Ovary (tissue), 9 donors: ENCODE data around the gene GABRR2. TPM values are rescaled to one million over a fixed set of nuclear protein-coding genes. Genes with fewer than 3 reads are reported as not detected.

ENCODE experiments used
- DNase-seq, 5 donors: peaks; one replicate each; pipeline ENCODE4 v3.0.0-alpha.2; 2019 to 2020
- H3K27ac ChIP-seq, 2 donors: fragments of 200-600 bp; one replicate each; pipeline versions ENCODE4 v1.5.1 to v1.8.0; 2019 to 2022
- H3K27me3 ChIP-seq: fragments of 200-600 bp; one replicate; pipeline ENCODE4 v1.8.0; 2022
- H3K36me3 ChIP-seq: fragments of 200-600 bp; sonication (generic); one replicate; pipeline ENCODE4 v1.5.1; 2019
- H3K4me1 ChIP-seq: one replicate; pipeline ENCODE4 v1.8.1; 2013; ENCODE audit warnings: mild to moderate bottlenecking, moderate library complexity; ENCODE audit not compliant: insufficient read depth
- H3K4me3 ChIP-seq: fragments of 200-600 bp; sonication (generic); one replicate; pipeline ENCODE4 v1.5.1; 2017
- H3K9me3 ChIP-seq, 2 donors: fragments of 200-600 bp in 1 of 2; sonication (generic) in 1 of 2; one replicate each; pipeline versions ENCODE4 v1.5.1 to v1.8.1; 2013 to 2019; ENCODE audit warnings: mild to moderate bottlenecking in 1 of 2, moderate library complexity in 1 of 2
- CTCF ChIP-seq, 3 donors: fragments of 450-650 bp in 2 of 3; fragments of 200-600 bp in 1 of 3; IDR thresholded peaks; one replicate each; pipeline versions ENCODE4 v1.5.1 to v1.8.0; 2016 to 2022; ENCODE audit warnings: antibody characterized with exemption in 3 of 3, mild to moderate bottlenecking in 1 of 3
- EP300 ChIP-seq: sonication (generic); formaldehyde crosslinking; IDR thresholded peaks from one replicate; pipeline ENCODE4 v1.6.1; 2017; ENCODE audit warnings: antibody characterized with exemption
- POLR2A ChIP-seq: fragments of 450-650 bp; IDR thresholded peaks from one replicate; pipeline ENCODE4 v1.6.1; 2017; ENCODE audit warnings: antibody characterized with exemption, mild to moderate bottlenecking, moderate library complexity
- WGBS, 3 donors: extraction: QIAGEN DNeasy Blood & Tissue Kit in 1 of 3; methylation state at CpG; one replicate each; pipeline versions ENCODE4 v1.1.5 to v1.1.7; 2013 to 2017; 5-methylcytosine and 5-hydroxymethylcytosine counted together
- intact Hi-C, 4 donors: fragments of 100-400 bp; cut with DNase I; formaldehyde crosslinking; loops; one replicate each; pipeline versions ENCODE4 v1.11.0 to v1.15.1; 2022 to 2023
- polyA plus RNA-seq, 2 donors: library from polyadenylated mRNA; stranded (reverse); fragments of 200-250 nt in 1 of 2; fragments of 350-450 nt in 1 of 2; fragmentation: Illumina TruSeq in 1 of 2; extraction: RNeasy Lipid Tissue Mini Kit (QIAGEN cat#74804) in 1 of 2; gene quantifications; one replicate each; pipeline ENCODE4 v1.2.3, GENCODE V29; 2013 to 2014
- total RNA-seq, 7 donors: library from RNA; depleted of rRNA in 2 of 7; stranded (reverse); fragments of >200 nt in 2 of 7; fragmentation: NEBNext Ultra II Directional in 3 of 7; extraction: Animal tissue kit (Norgen Biotek cat#: 25700) in 3 of 7; gene quantifications; one replicate each; pipeline versions ENCODE4 v1.1.0 to v1.2.4, GENCODE V29; 2016 to 2023
- donor health status: DM: no; HTN: no; CAD: no; lungs with moderate emphysema.
- donor health status: DM: no; HTN: no; CAD: no.
- donor health status: Bipolar disorder and iron deficiency.
- donor health status: DM: yes; HTN: yes; CAD: no.
- donor health status: DM: no; HTN: no; CAD: no.
- donor health status: DM: yes; HTN: yes; CAD: no.

The GABRR2 gene
- total and polyA plus RNA-seq, 9 donors: 0.24 to 1.1 (median 0.52) TPM; not detected in 1

- DNase-seq: no peak
- intact Hi-C loops: no loop called here
- Histone ChIP-seq H3K9me3 (no peaks in the 10 kb centered on the region), H3K36me3 (no peaks in the 10 kb centered on the region), H3K27ac (no peak overlapping the region), H3K4me1 (no peaks in the 10 kb centered on the region), H3K4me3 (no peak overlapping the region), H3K27me3 (no peaks in the 10 kb centered on the region)
- 44 to 64% (median 57%) methylated on average over 4 of the region's 4 CpGs for WGBS, 3 donors
- TF ChIP-seq CTCF (IDR thresholded peaks at IDR 0.05) (no peak), POLR2A (no peak), EP300 (no peak)
Observed at GRCh38 chr6:89260310-89260709, 54.8 kb downstream of the GABRR2 start.

GRCh38 chr6:89258912-89259311 lies 56.2 kb downstream of the GABRR2 start:
- WGBS, 3 donors: 76 to 83% (median 81%) methylated on average over 3 of the region's 3 CpGs
- Histone ChIP-seq H3K27me3 (no peaks in the 10 kb centered on the region), H3K36me3 (no peaks in the 10 kb centered on the region), H3K9me3 (no peaks in the 10 kb centered on the region), H3K4me3 (no peak overlapping the region), H3K4me1 (no peaks in the 10 kb centered on the region), H3K27ac (no peak overlapping the region)
- intact Hi-C loops: no loop called here
- DNase-seq: no peak
- TF ChIP-seq EP300 (no peak), POLR2A (no peak), CTCF (IDR thresholded peaks at IDR 0.05) (no peak)

GRCh38 chr6:89257781-89258180 lies 57.3 kb downstream of the GABRR2 start:
- TF ChIP-seq CTCF (IDR thresholded peaks at IDR 0.05): no peak
- no peak for TF ChIP-seq EP300
- TF ChIP-seq POLR2A: no peak
- intact Hi-C loops: no loop called here
- WGBS, 3 donors: 69 to 90% (median 82%) methylated on average over 4 of the region's 4 CpGs

GRCh38 chr6:89257346-89257745 lies 57.8 kb downstream of the GABRR2 start:
- no peaks in the 10 kb centered on the region for H3K27me3 ChIP-seq
- no peak overlapping the region for H3K27ac ChIP-seq
- intact Hi-C loops: no loop called here
- no peaks in the 10 kb centered on the region for H3K9me3 ChIP-seq
- H3K36me3 ChIP-seq: no peaks in the 10 kb centered on the region
- H3K4me3 ChIP-seq: no peak overlapping the region
- H3K4me1 ChIP-seq: no peaks in the 10 kb centered on the region
- 90 to 95% (median 93%) methylated on average over 6 of the region's 6 CpGs for WGBS, 3 donors
- TF ChIP-seq EP300 (no peak), POLR2A (no peak)
- no peak for DNase-seq

More at GRCh38 chr6:89257781-89258180, 57.3 kb downstream of the GABRR2 start:
- H3K36me3 ChIP-seq: no peaks in the 10 kb centered on the region
- H3K4me3 ChIP-seq: no peak overlapping the region
- H3K4me1 ChIP-seq: no peaks in the 10 kb centered on the region
- H3K27me3 ChIP-seq: no peaks in the 10 kb centered on the region
- no peak overlapping the region for H3K27ac ChIP-seq
- H3K9me3 ChIP-seq: no peaks in the 10 kb centered on the region
- DNase-seq: no peak

- no peaks in the 10 kb centered on the region for H3K4me1 ChIP-seq
- 92 to 96% (median 92%) methylated on average over 4 of the region's 4 CpGs for WGBS, 3 donors
- no peak overlapping the region for H3K4me3 ChIP-seq
- no peaks in the 10 kb centered on the region for H3K9me3 ChIP-seq
- H3K36me3 ChIP-seq: no peaks in the 10 kb centered on the region
- intact Hi-C loops: no loop called here
- no peaks in the 10 kb centered on the region for H3K27me3 ChIP-seq
- TF ChIP-seq CTCF (IDR thresholded peaks at IDR 0.05) (no peak), EP300 (no peak), POLR2A (no peak)
- no peak for DNase-seq
- no peak overlapping the region for H3K27ac ChIP-seq
Observed at GRCh38 chr6:89255417-89255816, 59.7 kb downstream of the GABRR2 start.
